KOPT-K1 (cell line): ENCODE measurements around the gene POU2AF2.
"Not testable (repeated sequence)": the region's sequence is repeated elsewhere in the genome, so short reads cannot be mapped to it uniquely, and the experiment has no call there.

Experiments
- H3K27ac ChIP-seq: fragments of 200-600 bp; sonication (generic); 2 replicates; pipeline ENCODE4 v1.5.1; 2016; ENCODE audit warnings: antibody characterized with exemption, mild to moderate bottlenecking, low read depth, low read length; ENCODE audit not compliant: poor library complexity, severe bottlenecking
- H3K36me3 ChIP-seq: fragments of 200-600 bp; sonication (generic); 2 replicates; pipeline ENCODE4 v1.5.1; 2017; ENCODE audit warnings: antibody characterized with exemption, mild to moderate bottlenecking, low read length, moderate library complexity; ENCODE audit not compliant: insufficient read depth
- H3K9me3 ChIP-seq: fragments of 200-600 bp; sonication (generic); 2 replicates; pipeline ENCODE4 v1.5.1; 2017; ENCODE audit warnings: antibody characterized with exemption, low read length, mild to moderate bottlenecking; ENCODE audit not compliant: insufficient read depth, poor library complexity, severe bottlenecking

The POU2AF2 gene

GRCh38 chr11:111305162-111305802, 59.8 kb downstream of the POU2AF2 start:
- no peaks in the 10 kb centered on the region for H3K36me3 ChIP-seq
- no peak overlapping the region for H3K27ac ChIP-seq
- H3K9me3 ChIP-seq, result no peaks in the 10 kb centered on the region

- no peaks in the 10 kb centered on the region for H3K9me3 ChIP-seq
- H3K36me3 ChIP-seq, result no peaks in the 10 kb centered on the region
- no peak overlapping the region for H3K27ac ChIP-seq
These were observed 60.4 kb downstream of the POU2AF2 start for GRCh38 chr11:111305876-111306275.

- no peaks in the 10 kb centered on the region for H3K36me3 ChIP-seq
- no peak overlapping the region for H3K27ac ChIP-seq
- H3K9me3 ChIP-seq, result no peaks in the 10 kb centered on the region
These were observed 60.8 kb downstream of the POU2AF2 start for GRCh38 chr11:111306321-111306720.

DNA sequence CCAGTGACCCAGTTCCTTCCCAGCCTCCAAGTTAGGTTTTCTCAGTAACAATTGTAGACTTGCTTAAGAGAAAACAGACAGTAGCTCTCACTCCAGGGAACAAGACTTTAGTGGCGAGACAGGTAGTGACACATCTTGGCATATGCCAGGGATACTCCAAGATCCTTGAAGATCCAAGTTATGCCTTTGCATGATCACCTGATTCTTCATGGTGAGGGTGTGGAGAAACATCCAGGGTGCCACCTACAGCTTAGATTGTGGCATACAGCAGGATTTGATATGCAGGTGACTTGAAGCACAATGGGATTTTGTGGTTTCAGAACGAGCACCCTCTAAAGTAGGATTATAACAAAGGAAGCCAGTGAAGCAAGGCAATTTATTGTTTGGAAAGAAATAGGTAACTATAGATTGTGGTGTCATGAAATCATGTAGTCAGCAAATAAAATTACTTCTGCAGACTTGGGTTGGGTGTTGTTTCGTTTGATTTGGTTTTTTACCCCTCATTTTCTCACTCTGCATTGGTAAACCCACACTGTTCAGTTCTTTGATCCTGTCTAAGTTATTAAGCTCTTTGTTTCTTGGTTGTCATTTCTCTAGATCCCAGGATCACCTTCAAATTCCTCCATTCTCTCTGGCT, 62.1 kb downstream of the POU2AF2 start:
- Histone ChIP-seq H3K27ac (no peak overlapping the region), H3K36me3 (no peaks in the 10 kb centered on the region), H3K9me3 (no peaks in the 10 kb centered on the region)

GRCh38 chr11:111308140-111308539, 62.6 kb downstream of the POU2AF2 start:
- H3K36me3 ChIP-seq, result no peaks in the 10 kb centered on the region
- H3K9me3 ChIP-seq, result no peaks in the 10 kb centered on the region
- no peak overlapping the region for H3K27ac ChIP-seq

- no peak overlapping the region for H3K27ac ChIP-seq
- no peaks in the 10 kb centered on the region for H3K9me3 ChIP-seq
- no peaks in the 10 kb centered on the region for H3K36me3 ChIP-seq
These were observed 63.8 kb downstream of the POU2AF2 start for GRCh38 chr11:111309215-111309915.

DNA sequence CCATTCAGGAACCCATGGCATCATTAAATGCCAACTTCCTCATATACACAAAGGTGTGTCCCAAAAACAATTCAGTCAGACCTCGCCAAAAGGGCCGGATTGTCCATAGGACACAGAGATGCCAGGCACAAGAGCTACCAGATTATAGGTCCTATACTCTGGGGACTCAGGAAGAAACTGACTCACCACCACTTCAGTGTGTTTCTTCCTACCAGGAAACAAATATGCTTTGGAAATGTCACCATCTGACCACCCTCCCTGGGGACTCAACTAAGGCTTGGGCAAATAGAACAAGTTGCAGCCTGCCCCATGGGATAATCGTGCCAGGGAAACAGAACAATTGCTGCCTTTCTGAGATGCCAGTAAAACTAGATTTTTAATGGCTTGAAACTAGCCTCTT, 64.6 kb downstream of the POU2AF2 start:
- no peaks in the 10 kb centered on the region for H3K9me3 ChIP-seq
- H3K36me3 ChIP-seq, result no peaks in the 10 kb centered on the region
- H3K27ac ChIP-seq, result no peak overlapping the region

DNA sequence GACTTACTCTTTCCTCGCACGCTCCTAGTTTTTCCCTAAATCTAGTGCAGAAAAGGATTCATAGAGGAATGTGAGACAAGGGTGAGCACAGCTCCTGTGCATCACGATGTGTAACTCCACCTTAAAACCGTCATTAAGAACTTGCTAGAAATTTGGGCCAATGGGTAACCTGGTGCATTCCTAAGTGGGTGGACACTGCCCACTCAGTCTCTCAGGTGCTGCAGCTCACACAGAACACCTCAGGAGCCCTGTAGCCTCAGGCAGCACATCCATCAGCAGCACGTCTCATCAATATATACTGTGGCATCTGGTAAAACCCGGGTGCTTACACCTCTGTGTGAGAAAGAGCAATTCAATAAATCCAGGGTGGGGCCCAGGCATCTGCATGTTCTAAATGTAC, 65.2 kb downstream of the POU2AF2 start:
- Histone ChIP-seq H3K27ac (no peak overlapping the region), H3K9me3 (no peaks in the 10 kb centered on the region), H3K36me3 (no peaks in the 10 kb centered on the region)

DNA sequence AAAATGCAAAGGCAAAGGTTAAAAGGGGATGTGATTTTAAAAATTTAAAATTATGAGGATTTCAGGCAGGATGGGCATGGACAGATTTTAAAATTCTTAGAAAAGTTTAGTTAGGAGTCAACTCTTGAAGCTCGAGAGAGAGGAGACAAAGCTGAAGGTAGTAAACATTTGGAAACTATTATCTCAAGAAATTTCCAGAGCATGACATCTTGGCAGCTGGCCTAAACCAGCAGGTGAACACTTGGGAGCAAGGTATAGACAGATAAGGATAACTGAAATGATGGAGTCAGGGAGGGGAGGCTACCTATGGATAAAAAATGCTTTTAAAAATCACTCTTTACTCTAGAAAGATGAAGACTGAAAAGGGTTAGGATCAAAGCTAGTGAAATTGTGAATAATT, 66.6 kb downstream of the POU2AF2 start:
- Histone ChIP-seq H3K27ac (no peak overlapping the region), H3K9me3 (no peaks in the 10 kb centered on the region), H3K36me3 (no peaks in the 10 kb centered on the region)

DNA sequence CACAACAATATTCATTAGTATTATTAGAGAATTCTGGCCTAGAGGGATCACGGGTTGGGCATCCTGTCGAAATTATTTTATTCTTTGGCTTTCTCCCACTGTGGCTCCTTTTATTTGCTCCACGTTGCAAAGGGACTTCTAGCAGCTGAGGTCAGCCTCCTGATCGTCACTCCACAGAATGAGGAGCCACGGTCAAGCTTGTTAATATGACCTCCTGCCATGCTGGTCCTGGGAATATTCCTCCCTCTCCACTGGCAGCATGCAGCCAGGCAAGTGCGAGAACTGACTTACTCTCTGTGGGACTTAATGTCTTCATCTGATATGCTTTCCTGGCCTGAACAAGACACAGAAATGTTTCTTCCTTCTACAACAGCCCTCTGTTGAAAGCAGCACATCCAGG, 73.8 kb downstream of the POU2AF2 start:
- Histone ChIP-seq H3K36me3 (no peaks in the 10 kb centered on the region), H3K27ac (no peak overlapping the region), H3K9me3 (no peaks in the 10 kb centered on the region)

DNA sequence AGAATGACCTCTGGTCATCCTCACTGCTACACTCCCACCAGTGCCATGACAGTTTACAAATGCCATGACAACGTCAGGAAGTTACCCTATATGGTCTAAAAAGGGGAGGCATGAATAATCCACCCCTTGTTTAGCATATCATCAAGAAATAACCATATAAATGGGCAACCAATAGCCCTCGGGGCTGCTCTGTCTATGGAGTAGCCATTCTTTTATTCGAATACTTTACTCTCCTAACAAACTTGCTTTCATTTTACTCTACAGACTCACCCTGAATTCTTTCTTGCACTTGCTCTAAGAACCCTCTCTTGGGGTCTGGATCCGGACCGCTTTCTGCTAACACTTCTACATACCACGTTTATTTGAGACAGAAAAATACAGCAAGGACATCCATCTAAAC, 74.7 kb downstream of the POU2AF2 start:
- not testable (repeated sequence) for H3K36me3 ChIP-seq, H3K27ac ChIP-seq

DNA sequence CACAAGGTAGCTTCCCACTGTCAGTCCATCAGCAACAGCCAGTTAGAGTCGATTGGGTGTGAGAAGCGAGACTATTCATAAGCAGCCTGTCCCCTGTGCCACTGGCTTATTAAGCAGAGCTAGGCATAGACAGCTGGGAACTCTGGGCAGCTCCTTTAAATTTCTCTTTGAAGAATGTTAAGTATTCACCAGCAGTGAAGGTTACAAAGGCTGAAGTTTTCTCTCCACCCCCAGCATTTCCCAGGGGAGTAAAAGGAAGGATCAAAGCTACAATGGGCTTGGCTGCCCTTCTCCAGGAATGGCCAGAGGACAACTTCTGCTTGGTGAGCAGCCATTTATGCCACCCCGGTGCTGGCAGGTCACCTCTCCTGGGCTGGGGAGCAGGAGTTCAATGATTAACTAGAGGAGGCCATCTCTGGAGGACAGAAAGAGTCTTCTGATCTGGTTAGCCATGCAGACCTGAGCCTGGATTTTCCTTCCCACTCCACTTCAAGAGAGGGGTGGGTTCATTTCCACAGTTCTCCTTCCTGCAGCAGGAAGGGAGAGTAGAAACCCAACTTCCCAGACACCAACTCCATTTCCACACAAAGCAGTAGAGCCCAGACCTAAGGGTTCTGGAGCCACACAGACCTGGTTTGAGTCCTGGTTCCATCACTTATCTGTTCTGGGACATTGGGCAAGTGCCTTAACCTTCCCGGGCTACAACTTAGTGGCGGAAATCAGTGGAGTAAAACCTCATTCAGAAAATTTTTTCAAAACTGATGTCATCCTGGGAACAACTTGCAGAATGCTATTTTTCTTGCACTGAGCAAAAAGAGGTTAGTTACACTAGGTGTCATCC, 75.4 kb downstream of the POU2AF2 start:
- no peaks in the 10 kb centered on the region for H3K36me3 ChIP-seq
- no peak overlapping the region for H3K27ac ChIP-seq
- H3K9me3 ChIP-seq, result no peaks in the 10 kb centered on the region

More for the DNA sequence above, 74.7 kb downstream of the POU2AF2 start:
- H3K9me3 ChIP-seq, result not testable (repeated sequence)

DNA sequence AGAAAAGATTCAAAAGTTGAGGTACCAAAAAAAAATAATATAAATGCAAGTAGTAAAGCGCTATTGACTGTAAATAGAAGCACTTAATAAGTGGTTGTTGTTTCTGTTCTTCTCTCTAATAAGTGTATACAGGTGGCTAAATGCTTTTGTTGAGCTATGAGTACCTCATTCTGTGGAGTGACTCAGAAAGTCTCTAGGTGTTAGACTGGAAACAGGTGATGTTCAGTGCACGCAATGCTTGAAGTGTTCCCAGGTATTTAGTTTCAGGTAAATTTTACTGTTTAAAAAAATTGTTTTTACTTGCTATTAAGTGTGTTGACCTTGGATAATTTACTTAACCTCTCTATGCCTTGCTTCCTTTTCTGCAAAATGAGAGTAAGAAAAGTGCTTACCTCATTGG, 77.0 kb downstream of the POU2AF2 start:
- Histone ChIP-seq H3K9me3 (no peaks in the 10 kb centered on the region), H3K27ac (no peak overlapping the region), H3K36me3 (no peaks in the 10 kb centered on the region)

DNA sequence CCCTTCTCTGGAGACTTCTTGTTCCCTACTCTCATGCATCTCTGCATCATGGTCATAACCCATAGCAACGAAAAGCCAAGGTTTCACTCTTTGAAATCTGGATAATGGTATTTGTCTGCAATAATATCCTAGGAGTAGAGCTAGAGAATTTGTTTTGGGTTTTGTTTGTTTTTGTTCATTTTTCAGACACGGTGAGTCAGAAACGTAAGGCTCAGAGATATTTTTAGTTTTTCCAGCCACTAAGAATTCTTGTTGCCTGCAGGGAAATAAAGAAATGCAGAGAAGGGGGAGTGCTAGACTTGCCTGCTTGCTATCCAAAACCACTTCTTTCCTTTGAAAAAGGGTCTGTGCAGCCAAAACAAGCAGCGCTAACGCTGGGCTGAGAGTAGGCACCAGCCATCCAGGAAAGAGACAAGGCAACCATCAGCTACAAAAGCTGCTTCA, 78.8 kb downstream of the POU2AF2 start:
- no peaks in the 10 kb centered on the region for H3K9me3 ChIP-seq
- no peak overlapping the region for H3K27ac ChIP-seq
- no peaks in the 10 kb centered on the region for H3K36me3 ChIP-seq

DNA sequence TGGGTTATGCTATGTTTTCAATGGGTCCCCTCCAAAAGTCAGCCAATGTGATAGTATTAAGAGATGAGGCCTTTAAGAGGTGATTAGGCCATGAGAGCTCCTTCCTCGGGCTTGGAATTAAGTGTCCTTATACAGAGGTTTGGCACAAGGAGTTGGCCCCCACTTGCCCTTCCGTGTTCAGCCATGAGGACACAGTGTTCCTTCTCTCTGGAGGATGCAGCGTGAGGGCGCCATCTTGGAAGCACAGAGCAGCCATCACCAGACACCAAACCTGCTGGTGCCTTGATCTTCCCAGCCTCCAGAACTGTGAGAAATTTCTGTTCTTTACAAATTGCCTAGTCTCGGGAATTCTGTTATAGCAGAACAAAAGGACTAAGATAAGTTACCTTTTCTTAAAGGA, 79.7 kb downstream of the POU2AF2 start:
- Histone ChIP-seq H3K27ac (no peak overlapping the region), H3K9me3 (no peaks in the 10 kb centered on the region)

More for the DNA sequence above, 79.7 kb downstream of the POU2AF2 start:
- no peaks in the 10 kb centered on the region for H3K36me3 ChIP-seq
